HUES64 (cell line): ENCODE results near the gene TMEM158. TPM values are rescaled to one million over a fixed set of nuclear protein-coding genes. Genes with fewer than 3 reads are reported as not detected.

ENCODE experiments used
- H3K27ac ChIP-seq: 2 replicates; pipeline ENCODE4 v1.7.0; 2013; ENCODE audit warnings: low read depth, low read length, inconsistent platforms
- H3K27me3 ChIP-seq: 2 replicates; pipeline ENCODE4 v1.6.1; 2013; ENCODE audit warnings: mild to moderate bottlenecking, low read length; ENCODE audit not compliant: insufficient read depth
- H3K36me3 ChIP-seq: 2 replicates; pipeline ENCODE4 v1.6.1; 2013; ENCODE audit warnings: mild to moderate bottlenecking, low read length; ENCODE audit not compliant: insufficient read depth
- H3K4me1 ChIP-seq: 2 replicates; pipeline ENCODE4 v1.6.1; 2013; ENCODE audit warnings: mild to moderate bottlenecking, low read length, moderate library complexity; ENCODE audit not compliant: insufficient read depth
- H3K4me3 ChIP-seq: 2 replicates; pipeline ENCODE4 v1.5.1; 2013; ENCODE audit warnings: mild to moderate bottlenecking, low read length, moderate library complexity
- H3K9ac ChIP-seq: 2 replicates; pipeline ENCODE4 v1.6.1; 2013; ENCODE audit warnings: mild to moderate bottlenecking, low read depth, low read length
- H3K9me3 ChIP-seq: 2 replicates; pipeline ENCODE4 v1.6.1; 2013; ENCODE audit warnings: low read depth, low read length; ENCODE audit not compliant: insufficient read depth
- WGBS: fragments of 150-250, 120-280 bp; methylation state at CpG from one replicate; pipeline ENCODE4 v1.1.7; 2013; ENCODE audit warnings: missing lambda C conversion rate; 5-methylcytosine and 5-hydroxymethylcytosine counted together
- polyA plus RNA-seq, 2 experiments: library from polyadenylated mRNA; stranded (reverse); fragments of 50-300 nt; gene quantifications; one replicate each; pipeline ENCODE4 v1.2.3, GENCODE V29; 2013

The TMEM158 gene
- 10.8 TPM for polyA plus RNA-seq (2013, experiment 1 of 2)
- polyA plus RNA-seq (2013, experiment 2 of 2) = 13.3 TPM

DNA sequence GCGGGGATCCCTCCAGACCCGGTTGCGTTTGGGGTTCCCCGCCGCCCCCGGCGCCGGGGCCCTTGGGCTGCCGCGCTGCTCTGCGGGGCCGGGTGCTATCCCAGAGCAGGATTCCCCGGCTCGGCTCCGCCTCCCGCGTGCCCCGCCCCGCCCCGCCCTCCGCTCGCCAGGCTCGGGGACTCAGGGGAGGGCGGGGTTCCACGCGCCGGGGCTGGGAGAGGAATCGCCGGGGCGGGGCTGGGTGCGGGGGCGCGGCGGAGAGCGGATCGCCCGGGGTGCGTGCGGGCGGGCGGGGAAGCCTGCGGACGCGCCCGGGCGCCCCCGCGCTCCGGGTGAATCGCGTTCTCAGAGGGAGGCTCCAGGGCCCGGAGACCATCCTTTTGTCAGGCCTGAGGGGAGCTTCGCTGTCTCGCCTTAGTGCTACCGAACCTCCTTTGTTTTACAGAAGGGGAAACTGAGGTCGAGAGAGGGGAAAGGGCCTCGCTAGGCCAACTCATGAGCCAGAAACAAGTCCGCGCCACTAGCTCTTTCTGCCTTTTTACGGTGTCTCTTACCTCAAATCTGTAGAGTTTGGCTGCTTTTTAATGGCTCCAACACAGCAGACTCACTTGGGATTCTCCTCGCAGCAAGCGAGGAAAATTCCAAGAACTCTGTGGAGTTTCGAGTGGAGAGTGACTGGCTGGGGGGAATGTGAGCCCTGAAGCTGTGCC is at the start of gene TMEM158:
TMEM158 (minus strand) TSS at position 82 of the 710 bp plus-strand sequence. CDS start 260 bp downstream, outside the sequence.
- Histone ChIP-seq H3K36me3 (no peaks in the 10 kb centered on the region), H3K27me3 (peaks cover 16% of the 10 kb centered on the region), H3K27ac (no peak within 1 kb of the TSS), H3K4me1 (peaks cover 16% of the 10 kb centered on the region), H3K9me3 (no peaks in the 10 kb centered on the region), H3K9ac (peak within 1 kb of the TSS; percentile 79), H3K4me3 (peak within 1 kb of the TSS; percentile 88)
- 3% methylated on average over 63 of the region's 63 CpGs for WGBS

DNA sequence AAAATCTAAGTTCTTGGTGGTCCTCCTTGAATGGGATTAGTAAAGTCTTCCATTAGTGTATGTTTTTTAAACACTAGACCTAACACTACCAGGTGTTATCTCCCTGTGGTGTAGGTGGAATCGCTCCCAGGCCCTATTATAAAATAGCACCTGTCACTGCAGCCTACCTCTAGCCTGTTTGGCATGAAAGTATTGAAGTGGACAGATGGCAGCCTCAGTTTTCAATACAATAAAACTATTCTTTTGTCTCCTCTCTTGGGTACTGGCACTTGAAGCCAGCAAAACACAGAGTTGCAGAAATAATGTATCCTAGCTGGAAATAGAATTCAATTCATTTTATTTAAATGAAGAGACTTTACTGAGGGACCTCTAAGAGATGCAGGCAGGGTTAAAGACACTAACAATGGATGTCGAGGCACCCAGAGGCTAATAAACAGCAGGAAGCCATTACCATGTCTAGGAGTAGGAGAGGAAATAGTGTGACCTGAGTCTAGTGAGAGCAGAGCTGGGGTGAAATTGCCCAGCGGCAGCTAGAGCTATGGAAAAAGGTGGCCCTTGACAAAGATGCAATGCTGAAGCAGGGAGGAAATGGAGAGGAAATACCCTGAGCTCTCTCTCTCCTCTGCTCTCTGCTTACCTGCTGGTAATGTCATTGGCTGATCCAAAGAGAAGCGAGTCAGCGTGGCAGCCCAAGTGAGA is 49.1 kb upstream of the TMEM158 start:
- H3K9ac ChIP-seq = no peak overlapping the region
- 26% methylated on average over 4 of the region's 5 CpGs for WGBS
- H3K27ac ChIP-seq = no peak overlapping the region

DNA sequence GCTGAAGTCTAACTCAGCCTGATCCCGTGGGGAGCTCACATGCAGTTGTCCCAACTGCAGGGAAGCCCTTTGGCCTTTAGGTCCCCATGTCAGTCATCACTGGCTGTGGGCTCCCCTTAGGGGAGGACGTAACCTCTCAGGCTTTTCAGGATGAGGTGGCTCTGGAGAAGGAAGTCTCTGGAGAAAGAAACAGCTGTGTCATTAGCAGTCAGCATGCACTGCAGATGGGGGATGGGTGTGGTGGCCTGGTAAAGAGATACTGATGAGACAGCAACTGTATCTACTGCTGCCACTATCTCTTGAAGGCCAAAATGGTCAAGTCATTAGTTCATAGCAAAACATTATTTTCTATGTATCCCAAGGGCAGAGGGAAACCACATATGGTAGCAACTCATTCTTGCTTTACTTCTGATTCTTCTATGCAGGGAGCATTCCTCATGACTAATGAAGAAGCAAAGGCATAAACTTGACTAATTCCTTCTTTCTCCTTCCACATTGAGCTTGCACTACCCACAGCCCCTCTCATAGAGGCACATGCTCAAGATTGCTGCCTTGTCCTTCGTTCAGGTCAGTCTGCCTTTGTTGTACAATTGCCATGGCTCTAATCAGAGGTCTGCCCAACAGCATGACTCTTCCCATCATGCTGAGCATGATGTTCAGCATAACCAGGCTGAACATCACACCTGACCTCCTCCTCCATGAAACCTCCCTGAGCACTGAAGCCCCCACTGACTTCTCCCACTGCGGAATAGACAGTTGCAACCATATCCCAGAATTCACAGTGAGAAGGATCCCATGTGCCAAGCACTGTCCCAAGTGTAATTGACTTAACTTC is 47.8 kb upstream of the TMEM158 start:
- 85% methylated on average over 4 of the region's 4 CpGs for WGBS
- H3K4me1 ChIP-seq = peaks cover 23% of the 10 kb centered on the region

More for the DNA sequence above, 49.1 kb upstream of the TMEM158 start:
- Histone ChIP-seq H3K27me3 (no peaks in the 10 kb centered on the region), H3K36me3 (no peaks in the 10 kb centered on the region), H3K4me1 (peaks cover 23% of the 10 kb centered on the region), H3K9me3 (peaks cover 17% of the 10 kb centered on the region), H3K4me3 (no peak overlapping the region)

DNA sequence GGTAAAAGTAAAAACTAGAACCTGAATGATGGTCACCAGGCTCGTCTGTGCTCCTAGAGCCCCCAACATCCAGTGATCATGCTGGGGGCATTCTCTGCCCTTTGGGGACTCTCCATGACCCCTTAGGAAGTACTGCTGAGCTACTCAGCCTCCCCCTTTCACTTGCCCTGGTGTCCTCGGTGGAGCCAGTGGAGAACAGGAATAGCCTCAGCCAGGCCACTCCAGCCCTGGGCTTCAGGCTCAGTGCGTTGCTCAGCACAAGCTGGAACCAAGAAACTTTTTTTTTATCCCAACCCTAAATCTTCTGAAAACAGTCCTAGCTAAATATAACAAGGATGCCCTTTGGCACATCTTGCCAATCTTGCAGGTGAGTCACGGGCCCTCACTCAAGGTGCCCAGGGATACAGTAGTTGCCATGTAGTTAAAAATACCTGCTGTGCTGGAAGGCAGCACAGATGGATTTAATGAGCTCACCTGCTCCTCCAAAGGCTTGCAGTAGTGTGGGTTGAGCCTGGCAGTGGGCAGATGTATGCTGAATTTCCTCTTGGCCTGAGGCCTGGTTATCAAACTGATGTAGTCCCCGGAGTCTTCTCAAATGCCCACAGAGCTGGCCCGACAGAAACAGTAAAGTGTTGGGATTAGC is 46.9 kb upstream of the TMEM158 start:
- H3K9ac ChIP-seq = no peak overlapping the region
- no peak overlapping the region for H3K27ac ChIP-seq
- no peak overlapping the region for H3K4me3 ChIP-seq
- no peaks in the 10 kb centered on the region for H3K27me3 ChIP-seq
- 91% methylated on average over 6 of the region's 6 CpGs for WGBS
- no peaks in the 10 kb centered on the region for H3K36me3 ChIP-seq
- peaks cover 14% of the 10 kb centered on the region for H3K9me3 ChIP-seq
- H3K4me1 ChIP-seq = peaks cover 23% of the 10 kb centered on the region

More for the DNA sequence above, 47.8 kb upstream of the TMEM158 start:
- Histone ChIP-seq H3K9ac (no peak overlapping the region), H3K36me3 (no peaks in the 10 kb centered on the region), H3K27me3 (no peaks in the 10 kb centered on the region), H3K9me3 (peaks cover 16% of the 10 kb centered on the region), H3K4me3 (no peak overlapping the region), H3K27ac (no peak overlapping the region)

DNA sequence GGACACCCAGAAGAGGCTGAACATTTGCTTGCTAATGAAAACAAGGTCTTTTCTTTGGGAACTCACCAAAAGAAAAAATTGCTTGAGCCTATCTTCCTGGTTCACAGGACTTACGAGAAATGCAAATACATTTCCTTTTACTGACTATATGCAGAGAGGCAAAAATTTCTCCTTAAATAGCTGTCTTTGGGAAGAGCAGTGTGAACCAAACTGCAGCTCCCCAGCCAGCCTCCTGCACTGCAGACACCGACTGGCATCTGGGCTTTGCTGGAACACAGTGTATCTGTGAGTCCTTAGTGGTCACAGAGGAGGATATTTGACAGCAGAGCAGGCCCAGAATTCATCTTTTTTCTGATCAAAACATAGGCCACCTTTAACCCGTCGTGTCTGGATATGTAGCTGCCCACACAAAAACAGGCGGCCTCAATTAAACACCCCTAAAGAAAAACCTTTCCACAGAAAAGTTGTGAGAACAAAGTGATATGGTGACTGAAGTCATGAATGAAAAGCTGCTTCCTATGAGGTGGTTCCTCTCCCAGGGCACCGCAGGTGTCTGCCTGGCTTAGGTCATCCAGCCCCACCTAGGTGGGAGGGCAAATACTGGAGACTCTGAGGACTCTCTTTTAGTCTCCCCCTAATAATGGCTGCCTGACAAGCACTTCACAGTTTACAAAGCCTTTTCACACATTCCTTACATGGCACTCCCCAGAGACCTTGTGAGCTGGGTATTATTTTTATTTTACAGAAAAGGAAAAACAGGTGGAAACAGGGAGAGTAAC is 46.1 kb upstream of the TMEM158 start:
- WGBS = 75% methylated on average over 6 of the region's 6 CpGs
- Histone ChIP-seq H3K9me3 (peaks cover 7% of the 10 kb centered on the region; the same call in 1 of the 2 replicates), H3K27ac (no peak overlapping the region), H3K4me1 (peaks cover 23% of the 10 kb centered on the region), H3K36me3 (no peaks in the 10 kb centered on the region), H3K4me3 (no peak overlapping the region), H3K9ac (no peak overlapping the region), H3K27me3 (no peaks in the 10 kb centered on the region)

DNA sequence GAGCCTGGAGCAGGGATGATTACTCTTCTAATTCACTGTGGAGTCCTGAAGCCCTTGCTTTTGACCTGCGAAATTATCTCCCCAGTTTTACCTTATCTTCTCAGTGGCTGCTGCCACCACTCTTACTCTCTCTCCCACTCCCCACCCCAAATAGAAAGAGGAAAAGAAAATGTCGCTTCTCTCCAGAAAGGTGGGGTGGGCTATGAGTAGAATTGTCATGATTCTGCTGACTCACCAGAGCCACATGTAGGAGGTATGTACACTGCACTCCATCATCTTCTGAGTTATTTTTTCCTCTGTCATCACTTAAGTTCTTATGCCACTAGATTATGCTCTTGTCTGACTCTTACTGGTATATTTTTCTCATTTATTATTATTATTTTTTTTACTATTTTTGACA is 43.9 kb upstream of the TMEM158 start:
- 80% methylated on average over 2 of the region's 2 CpGs for WGBS
- Histone ChIP-seq H3K27ac (no peak overlapping the region), H3K36me3 (no peaks in the 10 kb centered on the region), H3K4me3 (no peak overlapping the region), H3K27me3 (no peaks in the 10 kb centered on the region), H3K4me1 (peaks cover 14% of the 10 kb centered on the region), H3K9ac (no peak overlapping the region), H3K9me3 (no peaks in the 10 kb centered on the region)

DNA sequence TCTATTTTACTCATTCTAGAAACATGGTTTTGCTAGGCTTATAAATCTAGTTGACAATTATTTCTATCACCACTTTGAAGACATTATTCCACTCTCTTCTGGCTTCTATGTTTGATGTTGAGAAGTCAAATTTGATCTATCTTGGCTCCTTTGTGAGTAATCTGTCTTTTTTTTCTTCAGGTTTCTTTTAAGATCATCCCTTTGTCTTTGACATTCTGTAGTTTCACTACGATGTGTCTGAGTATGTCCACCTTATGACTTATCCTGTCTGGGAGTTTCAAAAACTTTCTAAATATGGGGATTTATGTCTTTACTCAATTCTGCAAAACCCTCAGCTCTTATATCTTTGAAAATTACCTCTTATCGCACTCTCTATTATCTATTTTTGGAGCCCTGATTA is 41.0 kb upstream of the TMEM158 start:
- 92% methylated on average over 2 of the region's 2 CpGs for WGBS
- H3K4me1 ChIP-seq = peaks cover 4% of the 10 kb centered on the region
- no peak overlapping the region for H3K4me3 ChIP-seq
- no peak overlapping the region for H3K27ac ChIP-seq
- no peaks in the 10 kb centered on the region for H3K9me3 ChIP-seq
- H3K9ac ChIP-seq = no peak overlapping the region
- no peaks in the 10 kb centered on the region for H3K27me3 ChIP-seq
- no peaks in the 10 kb centered on the region for H3K36me3 ChIP-seq

DNA sequence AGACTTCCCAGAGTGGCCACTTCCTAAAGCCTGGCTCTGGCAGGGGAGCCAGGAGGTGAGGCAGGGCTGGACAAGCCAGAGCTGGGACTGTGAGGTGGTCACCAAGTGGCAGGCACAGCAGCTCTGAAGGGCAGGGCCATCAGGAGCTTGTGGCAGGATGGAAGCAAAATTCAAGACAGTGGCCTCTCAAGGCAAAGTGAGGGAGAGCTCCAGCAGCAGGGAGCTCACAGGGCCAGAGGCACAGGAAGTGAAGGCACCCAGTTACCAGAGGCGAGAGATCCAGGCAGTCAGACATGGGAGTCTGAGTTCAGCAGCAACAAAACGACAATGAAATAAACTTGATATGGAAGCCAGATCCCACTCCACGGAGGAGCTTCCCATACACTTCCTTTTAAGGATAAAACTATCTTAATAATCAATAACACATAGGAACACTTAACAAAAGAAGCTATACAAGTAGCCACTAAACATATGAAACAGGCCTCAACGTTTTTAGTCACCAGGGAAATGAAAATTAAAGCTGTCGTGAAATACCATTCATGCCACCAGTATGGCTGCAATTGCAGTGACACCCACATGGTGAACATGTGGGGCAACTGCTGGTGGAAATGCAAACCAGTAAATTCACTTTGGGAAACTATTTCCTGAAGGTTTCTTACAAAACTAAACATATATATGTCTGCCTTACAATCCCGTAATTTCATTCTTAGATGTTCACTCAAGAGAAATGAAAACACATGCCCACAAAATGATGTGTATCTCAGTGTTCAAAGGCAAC is 35.4 kb upstream of the TMEM158 start:
- Histone ChIP-seq H3K9ac (no peak overlapping the region), H3K27ac (no peak overlapping the region), H3K9me3 (no peaks in the 10 kb centered on the region), H3K4me1 (peaks cover 10% of the 10 kb centered on the region), H3K4me3 (no peak overlapping the region), H3K27me3 (no peaks in the 10 kb centered on the region), H3K36me3 (no peaks in the 10 kb centered on the region)
- WGBS = 77% methylated on average over 6 of the region's 6 CpGs

DNA sequence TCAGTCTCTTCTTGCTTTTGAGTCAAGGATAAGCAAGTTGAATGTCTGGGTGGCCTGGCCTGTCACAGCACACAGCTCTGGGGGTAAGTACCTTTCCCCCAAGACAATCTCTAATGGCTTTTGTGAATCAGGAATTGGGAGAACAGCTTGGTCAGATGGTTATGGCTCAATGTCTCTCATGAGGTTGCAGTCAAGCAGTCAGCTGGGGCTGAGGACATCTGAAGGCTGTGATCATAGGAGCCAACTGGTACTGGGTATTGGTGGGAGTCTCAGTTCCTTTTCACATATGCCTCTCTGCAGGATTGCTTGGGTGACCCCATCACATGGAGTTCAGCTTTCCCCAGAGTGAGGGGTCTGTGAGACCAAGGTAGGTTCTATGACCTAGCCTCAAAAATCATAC is 33.0 kb upstream of the TMEM158 start:
- Histone ChIP-seq H3K27me3 (no peaks in the 10 kb centered on the region), H3K9me3 (no peaks in the 10 kb centered on the region), H3K36me3 (no peaks in the 10 kb centered on the region), H3K27ac (no peak overlapping the region), H3K4me1 (peaks cover 10% of the 10 kb centered on the region), H3K4me3 (no peak overlapping the region), H3K9ac (no peak overlapping the region)

DNA sequence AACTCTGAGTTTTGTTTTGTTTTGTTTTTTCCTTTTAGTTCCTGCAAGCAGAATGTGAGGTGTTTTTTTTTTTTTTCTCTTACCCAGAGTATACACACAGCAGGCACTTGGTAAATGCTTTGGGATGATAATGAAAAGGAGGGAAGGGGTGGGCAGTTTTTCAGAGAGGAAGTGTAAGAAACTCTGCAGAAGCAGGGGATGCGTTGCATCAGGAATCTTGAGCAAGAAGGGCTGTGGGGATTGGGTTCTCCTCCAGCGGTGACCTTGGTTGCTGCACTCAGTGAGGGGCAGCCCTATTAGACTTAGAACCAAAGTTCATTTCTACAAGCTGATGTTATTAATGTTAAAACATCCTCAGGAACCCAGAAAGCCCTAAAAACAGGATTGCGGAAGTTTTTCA is 32.2 kb upstream of the TMEM158 start:
- WGBS = 50% methylated on average over 3 of the region's 3 CpGs
- Histone ChIP-seq H3K9me3 (no peaks in the 10 kb centered on the region), H3K27ac (no peak overlapping the region), H3K27me3 (no peaks in the 10 kb centered on the region), H3K36me3 (no peaks in the 10 kb centered on the region), H3K9ac (no peak overlapping the region), H3K4me1 (peaks cover 10% of the 10 kb centered on the region), H3K4me3 (no peak overlapping the region)
